ENCODE results near the gene KIAA1217. TPM values are rescaled to one million over a fixed set of nuclear protein-coding genes. Genes with fewer than 3 reads are reported as not detected.

KIAA1217 gene
- total RNA-seq, 1 experiment from 2014 or later, result not detected

DNA sequence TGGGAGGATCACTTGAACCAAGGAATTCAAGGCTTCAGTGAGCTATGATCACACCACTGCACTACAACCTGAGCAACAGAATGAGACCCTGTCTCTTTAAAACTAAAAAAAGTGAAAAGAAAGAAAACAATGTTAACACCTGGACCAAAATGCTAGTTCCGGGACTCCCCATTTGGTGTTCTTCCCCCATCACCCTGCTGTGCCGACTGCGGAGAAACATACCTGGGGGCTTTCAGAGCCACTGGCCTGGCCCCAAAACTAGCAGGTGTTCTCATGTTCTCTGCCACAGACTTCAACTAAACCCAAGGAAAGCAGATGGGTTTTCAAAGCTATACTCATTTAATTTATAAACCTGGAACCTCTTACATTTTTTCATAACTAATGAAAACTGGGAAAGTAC lies 250.9 kb downstream of the KIAA1217 start:
- no peaks in the 10 kb centered on the region for H3K79me2 ChIP-seq (ENCODE audit: low read length)
- H3K9me2 ChIP-seq (replicated peaks; ENCODE audit: insufficient read depth, low read length), result no peaks in the 10 kb centered on the region
- no peak overlapping the region for H2AFZ ChIP-seq (ENCODE audit: low read length)
- H3K27ac ChIP-seq (ENCODE audit: low read length), result no peak overlapping the region
- no peak overlapping the region for H3K9ac ChIP-seq (ENCODE audit: low read length)
- H3K9me3 ChIP-seq (ENCODE audit: low read length), result no peaks in the 10 kb centered on the region
- DNase-seq, result no peak
- H3K27me3 ChIP-seq (ENCODE audit: low read length), result no peaks in the 10 kb centered on the region
- H3K36me3 ChIP-seq (ENCODE audit: insufficient read depth, low read length), result no peaks in the 10 kb centered on the region
- H3K4me3 ChIP-seq (ENCODE audit: low read length), result no peak overlapping the region
- H3K4me1 ChIP-seq (ENCODE audit: low read length), result no peaks in the 10 kb centered on the region
- no peak overlapping the region for H3K4me2 ChIP-seq (ENCODE audit: low read depth, low read length, poor library complexity, severe bottlenecking)
- no peaks in the 10 kb centered on the region for H4K20me1 ChIP-seq (ENCODE audit: insufficient read depth, low read depth, low read length)

DNA sequence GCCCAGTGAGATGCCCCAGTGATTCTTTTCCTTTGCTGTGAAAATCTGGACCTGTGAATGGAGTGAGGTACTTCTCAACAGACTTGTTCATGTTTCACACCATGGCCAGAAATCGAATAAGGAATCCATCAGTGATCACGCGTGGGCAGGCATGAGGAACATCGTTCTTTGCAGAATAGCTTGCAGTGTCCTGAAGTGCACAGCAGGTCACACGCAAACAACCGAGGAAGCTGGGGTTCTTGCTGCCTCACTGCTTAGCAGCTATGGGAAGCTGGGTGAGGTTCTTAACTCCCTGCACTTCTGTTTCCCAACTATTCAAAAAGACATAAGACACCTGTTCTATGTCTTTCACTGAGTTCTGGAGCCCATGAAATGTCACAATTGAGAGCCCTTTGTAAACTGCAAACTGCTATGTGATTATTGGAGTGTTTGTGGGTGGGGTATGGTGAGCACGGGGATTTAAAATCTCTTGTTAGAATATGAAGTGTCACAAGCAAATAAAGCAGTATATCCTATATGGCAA lies 253.4 kb downstream of the KIAA1217 start:
- no peaks in the 10 kb centered on the region for H3K36me3 ChIP-seq (ENCODE audit: insufficient read depth, low read length)
- no peaks in the 10 kb centered on the region for H3K9me3 ChIP-seq (ENCODE audit: low read length)
- H3K4me1 ChIP-seq (ENCODE audit: low read length), result no peaks in the 10 kb centered on the region
- H4K20me1 ChIP-seq (ENCODE audit: insufficient read depth, low read depth, low read length), result no peaks in the 10 kb centered on the region
- H3K79me2 ChIP-seq (ENCODE audit: low read length), result no peaks in the 10 kb centered on the region
- H3K27me3 ChIP-seq (ENCODE audit: low read length), result no peaks in the 10 kb centered on the region
- H3K9ac ChIP-seq (ENCODE audit: low read length), result no peak overlapping the region
- H3K4me2 ChIP-seq (ENCODE audit: low read depth, low read length, poor library complexity, severe bottlenecking), result no peak overlapping the region
- no peaks in the 10 kb centered on the region for H3K9me2 ChIP-seq (replicated peaks; ENCODE audit: insufficient read depth, low read length)
- H2AFZ ChIP-seq (ENCODE audit: low read length), result no peak overlapping the region
- no peak for DNase-seq
- H3K27ac ChIP-seq (ENCODE audit: low read length), result no peak overlapping the region
- H3K4me3 ChIP-seq (ENCODE audit: low read length), result no peak overlapping the region

GRCh38 chr10:24462889-24463552 lies 254.1 kb downstream of the KIAA1217 start:
- DNase-seq, result no peak
- H3K4me3 ChIP-seq (ENCODE audit: low read length), result no peak overlapping the region

DNA sequence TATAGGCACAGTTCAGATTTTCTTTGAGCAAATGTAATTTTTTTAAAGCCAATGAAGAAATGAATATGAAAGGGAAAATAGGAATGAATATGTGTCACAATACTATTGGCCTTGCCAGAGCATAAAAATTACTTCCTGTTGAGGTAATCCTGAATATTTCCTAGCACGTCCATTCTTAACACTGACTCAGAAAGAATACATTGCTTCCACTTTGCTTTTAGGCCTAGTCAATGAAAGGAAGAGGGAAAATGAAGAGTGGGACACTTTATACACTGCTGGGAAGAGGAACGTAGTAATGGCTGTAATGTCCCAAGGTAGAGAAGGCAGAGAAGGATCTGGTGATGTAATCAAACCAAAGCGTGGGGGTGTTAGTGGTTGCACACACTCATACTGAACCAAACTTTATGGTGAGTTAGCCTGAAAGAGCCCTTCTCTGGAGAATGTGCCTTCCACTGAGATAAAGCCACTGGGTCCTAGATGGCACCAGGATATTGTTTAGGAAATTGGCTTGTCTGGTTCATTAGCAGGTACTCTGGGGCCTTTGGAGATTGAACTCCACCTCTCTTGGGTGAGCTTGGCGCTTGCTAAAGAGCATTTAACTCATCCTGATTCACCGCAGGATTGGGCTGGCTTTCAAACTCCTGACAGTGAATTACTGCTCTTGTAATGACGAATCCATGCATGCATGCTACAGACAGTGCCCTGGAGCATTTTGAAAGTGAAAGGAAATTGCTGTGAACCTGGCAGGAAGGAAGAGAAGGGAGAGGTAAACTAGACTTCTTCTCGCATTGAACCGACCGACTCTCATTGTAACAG lies 254.9 kb downstream of the KIAA1217 start:
- no peaks in the 10 kb centered on the region for H3K9me2 ChIP-seq (replicated peaks; ENCODE audit: insufficient read depth, low read length)
- H3K79me2 ChIP-seq (ENCODE audit: low read length), result no peaks in the 10 kb centered on the region
- DNase-seq, result no peak
- H3K9me3 ChIP-seq (ENCODE audit: low read length), result no peaks in the 10 kb centered on the region
- H3K4me2 ChIP-seq (ENCODE audit: low read depth, low read length, poor library complexity, severe bottlenecking), result no peak overlapping the region
- H3K4me1 ChIP-seq (ENCODE audit: low read length), result no peaks in the 10 kb centered on the region
- H4K20me1 ChIP-seq (ENCODE audit: insufficient read depth, low read depth, low read length), result no peaks in the 10 kb centered on the region
- no peak overlapping the region for H3K27ac ChIP-seq (ENCODE audit: low read length)
- no peak overlapping the region for H3K9ac ChIP-seq (ENCODE audit: low read length)
- no peaks in the 10 kb centered on the region for H3K27me3 ChIP-seq (ENCODE audit: low read length)
- no peak overlapping the region; the same call in 1 of the 2 replicates for H2AFZ ChIP-seq (ENCODE audit: low read length)
- no peak overlapping the region for H3K4me3 ChIP-seq (ENCODE audit: low read length)
- H3K36me3 ChIP-seq (ENCODE audit: insufficient read depth, low read length), result no peaks in the 10 kb centered on the region

More at GRCh38 chr10:24462889-24463552, 254.1 kb downstream of the KIAA1217 start:
- Histone ChIP-seq H3K9me3 (ENCODE audit: low read length) (no peaks in the 10 kb centered on the region), H2AFZ (ENCODE audit: low read length) (no peak overlapping the region; the same call in 1 of the 2 replicates), H3K79me2 (ENCODE audit: low read length) (no peaks in the 10 kb centered on the region), H3K9me2 (replicated peaks; ENCODE audit: insufficient read depth, low read length) (no peaks in the 10 kb centered on the region), H3K9ac (ENCODE audit: low read length) (no peak overlapping the region), H3K4me1 (ENCODE audit: low read length) (no peaks in the 10 kb centered on the region), H3K27me3 (ENCODE audit: low read length) (no peaks in the 10 kb centered on the region), H3K36me3 (ENCODE audit: insufficient read depth, low read length) (no peaks in the 10 kb centered on the region), H4K20me1 (ENCODE audit: insufficient read depth, low read depth, low read length) (no peaks in the 10 kb centered on the region), H3K27ac (ENCODE audit: low read length) (no peak overlapping the region), H3K4me2 (ENCODE audit: low read depth, low read length, poor library complexity, severe bottlenecking) (no peak overlapping the region)

- H3K9ac ChIP-seq (ENCODE audit: low read length), result no peak overlapping the region
- H4K20me1 ChIP-seq (ENCODE audit: insufficient read depth, low read depth, low read length), result no peaks in the 10 kb centered on the region
- no peaks in the 10 kb centered on the region for H3K4me1 ChIP-seq (ENCODE audit: low read length)
- H3K36me3 ChIP-seq (ENCODE audit: insufficient read depth, low read length), result no peaks in the 10 kb centered on the region
- no peak overlapping the region for H3K4me2 ChIP-seq (ENCODE audit: low read depth, low read length, poor library complexity, severe bottlenecking)
- no peaks in the 10 kb centered on the region for H3K79me2 ChIP-seq (ENCODE audit: low read length)
- no peaks in the 10 kb centered on the region for H3K9me3 ChIP-seq (ENCODE audit: low read length)
- DNase-seq, result no peak
- H3K9me2 ChIP-seq (replicated peaks; ENCODE audit: insufficient read depth, low read length), result no peaks in the 10 kb centered on the region
- H3K27me3 ChIP-seq (ENCODE audit: low read length), result no peaks in the 10 kb centered on the region
- no peak overlapping the region for H2AFZ ChIP-seq (ENCODE audit: low read length)
- H3K4me3 ChIP-seq (ENCODE audit: low read length), result no peak overlapping the region
- no peak overlapping the region for H3K27ac ChIP-seq (ENCODE audit: low read length)
Observed at GRCh38 chr10:24465124-24465874, 256.4 kb downstream of the KIAA1217 start.

- H3K4me3 ChIP-seq (ENCODE audit: low read length), result no peak overlapping the region
Observed at GRCh38 chr10:24465891-24466818, 257.2 kb downstream of the KIAA1217 start.

DNA sequence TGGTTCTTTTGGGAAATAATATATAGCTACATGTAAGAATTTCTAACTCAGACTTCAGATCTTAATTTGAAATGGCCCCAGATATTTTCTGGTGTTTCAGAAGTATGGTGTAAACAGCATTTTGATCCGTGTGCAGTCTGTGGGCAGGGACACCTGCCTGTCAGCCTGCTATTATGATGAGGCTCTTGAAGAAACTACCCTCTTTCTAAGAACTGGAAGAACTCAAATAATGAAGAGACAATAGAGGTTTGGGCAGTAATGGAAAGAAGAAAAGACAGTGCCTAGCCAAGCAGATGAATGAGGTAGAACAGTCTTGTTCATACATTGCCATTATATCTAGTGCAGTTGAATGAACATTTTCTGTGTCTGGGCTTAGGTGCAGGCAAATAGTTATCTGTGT lies 258.2 kb downstream of the KIAA1217 start:
- no peaks in the 10 kb centered on the region for H3K36me3 ChIP-seq (ENCODE audit: insufficient read depth, low read length)
- no peaks in the 10 kb centered on the region for H3K9me2 ChIP-seq (replicated peaks; ENCODE audit: insufficient read depth, low read length)
- no peak for DNase-seq
- no peak overlapping the region for H3K9ac ChIP-seq (ENCODE audit: low read length)
- H3K4me2 ChIP-seq (ENCODE audit: low read depth, low read length, poor library complexity, severe bottlenecking), result no peak overlapping the region
- H3K9me3 ChIP-seq (ENCODE audit: low read length), result peaks cover 4% of the 10 kb centered on the region; the same call in 1 of the 2 replicates
- no peaks in the 10 kb centered on the region for H4K20me1 ChIP-seq (ENCODE audit: insufficient read depth, low read depth, low read length)
- no peak overlapping the region for H3K4me3 ChIP-seq (ENCODE audit: low read length)
- H3K27ac ChIP-seq (ENCODE audit: low read length), result no peak overlapping the region
- H2AFZ ChIP-seq (ENCODE audit: low read length), result no peak overlapping the region
- H3K4me1 ChIP-seq (ENCODE audit: low read length), result no peaks in the 10 kb centered on the region
- no peaks in the 10 kb centered on the region for H3K27me3 ChIP-seq (ENCODE audit: low read length)
- no peaks in the 10 kb centered on the region for H3K79me2 ChIP-seq (ENCODE audit: low read length)

More at GRCh38 chr10:24465891-24466818, 257.2 kb downstream of the KIAA1217 start:
- Histone ChIP-seq H3K36me3 (ENCODE audit: insufficient read depth, low read length) (no peaks in the 10 kb centered on the region), H3K4me2 (ENCODE audit: low read depth, low read length, poor library complexity, severe bottlenecking) (no peak overlapping the region), H3K9me2 (replicated peaks; ENCODE audit: insufficient read depth, low read length) (no peaks in the 10 kb centered on the region), H3K9me3 (ENCODE audit: low read length) (peaks cover 4% of the 10 kb centered on the region; the same call in 1 of the 2 replicates), H2AFZ (ENCODE audit: low read length) (no peak overlapping the region), H4K20me1 (ENCODE audit: insufficient read depth, low read depth, low read length) (no peaks in the 10 kb centered on the region), H3K79me2 (ENCODE audit: low read length) (no peaks in the 10 kb centered on the region), H3K9ac (ENCODE audit: low read length) (no peak overlapping the region), H3K4me1 (ENCODE audit: low read length) (no peaks in the 10 kb centered on the region), H3K27me3 (ENCODE audit: low read length) (no peaks in the 10 kb centered on the region), H3K27ac (ENCODE audit: low read length) (no peak overlapping the region)
- DNase-seq, result no peak
